Measurements from ENCODE around the gene ZNF500.

GRCh38 chr16:4800290-4801041, 33.5 kb upstream of the ZNF500 start:
- TF ChIP-seq, protein P1, sequence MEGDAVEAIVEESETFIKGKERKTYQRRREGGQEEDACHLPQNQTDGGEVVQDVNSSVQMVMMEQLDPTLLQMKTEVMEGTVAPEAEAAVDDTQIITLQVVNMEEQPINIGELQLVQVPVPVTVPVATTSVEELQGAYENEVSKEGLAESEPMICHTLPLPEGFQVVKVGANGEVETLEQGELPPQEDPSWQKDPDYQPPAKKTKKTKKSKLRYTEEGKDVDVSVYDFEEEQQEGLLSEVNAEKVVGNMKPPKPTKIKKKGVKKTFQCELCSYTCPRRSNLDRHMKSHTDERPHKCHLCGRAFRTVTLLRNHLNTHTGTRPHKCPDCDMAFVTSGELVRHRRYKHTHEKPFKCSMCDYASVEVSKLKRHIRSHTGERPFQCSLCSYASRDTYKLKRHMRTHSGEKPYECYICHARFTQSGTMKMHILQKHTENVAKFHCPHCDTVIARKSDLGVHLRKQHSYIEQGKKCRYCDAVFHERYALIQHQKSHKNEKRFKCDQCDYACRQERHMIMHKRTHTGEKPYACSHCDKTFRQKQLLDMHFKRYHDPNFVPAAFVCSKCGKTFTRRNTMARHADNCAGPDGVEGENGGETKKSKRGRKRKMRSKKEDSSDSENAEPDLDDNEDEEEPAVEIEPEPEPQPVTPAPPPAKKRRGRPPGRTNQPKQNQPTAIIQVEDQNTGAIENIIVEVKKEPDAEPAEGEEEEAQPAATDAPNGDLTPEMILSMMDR (conservative IDR thresholded peaks at IDR 0.05 in 1 of 2, IDR thresholded peaks at IDR 0.05 in 1 of 2; ENCODE audit: low read depth in 1 of 2, low read length in 2 of 2), result no peak
- TF ChIP-seq EZH2 (IDR thresholded peaks at IDR 0.05; ENCODE audit: low read length, missing control alignments), result no peak
